GM12878 (cell line): ENCODE data around the gene ZNF827.

ENCODE experiments used
- BACH1 ChIP-seq: fragments of 450-650 bp; IDR thresholded peaks from 2 replicates; pipeline ENCODE4 v1.6.1; 2017; ENCODE audit warnings: mild to moderate bottlenecking, borderline replicate concordance
- CBX3 ChIP-seq: fragments of 200-600 bp; sonication (generic); IDR thresholded peaks from 2 replicates; pipeline ENCODE4 v1.6.1; 2016; ENCODE audit warnings: low read depth, borderline replicate concordance
- CEBPB ChIP-seq, 2 experiments: fragments of 150-350 bp in 1 of 2; IDR thresholded peaks; 2 replicates each; pipeline ENCODE4 v1.6.1; 2012 to 2014; ENCODE audit warnings: low read depth in 2 of 2, low read length in 2 of 2, borderline replicate concordance in 1 of 2, inconsistent platforms in 1 of 2
- HDAC2 ChIP-seq: fragments of 200-600 bp; sonication (generic); IDR thresholded peaks from 2 replicates; pipeline ENCODE4 v1.6.1; 2017
- NR2C2 ChIP-seq: IDR thresholded peaks from 2 replicates; pipeline ENCODE4 v1.6.1; 2011; ENCODE audit warnings: borderline replicate concordance, low read depth; ENCODE audit not compliant: control insufficient read depth, insufficient read length
- POLR2A ChIP-seq: IDR thresholded peaks from 2 replicates; pipeline ENCODE4 v1.6.1; 2011; ENCODE audit warnings: low read depth, mild to moderate bottlenecking, low read length
- POLR2AphosphoS5 ChIP-seq: IDR thresholded peaks from 2 replicates; pipeline ENCODE4 v1.6.1; 2011; ENCODE audit warnings: mild to moderate bottlenecking, low read length, inconsistent platforms
- RAD21 ChIP-seq: IDR thresholded peaks from 2 replicates; pipeline ENCODE4 v1.6.1; 2011; ENCODE audit warnings: mild to moderate bottlenecking, low read depth, low read length, moderate library complexity; ENCODE audit not compliant: insufficient read depth
- RB1 ChIP-seq: fragments of 450-650 bp; formaldehyde crosslinking; IDR thresholded peaks from 2 replicates; pipeline ENCODE4 v1.6.1; 2017; ENCODE audit warnings: mild to moderate bottlenecking, borderline replicate concordance
- TARDBP ChIP-seq: IDR thresholded peaks from 2 replicates; pipeline ENCODE4 v1.6.1; 2016; ENCODE audit warnings: borderline replicate concordance
- TF ChIP-seq, protein P1 (sequence below): IDR thresholded peaks from 2 replicates; pipeline ENCODE4 v1.6.1; 2011; ENCODE audit warnings: borderline replicate concordance, low read depth, mild to moderate bottlenecking, moderate library complexity, mixed read lengths, low read length; ENCODE audit not compliant: insufficient read depth; ENCODE audit errors: extremely low read length
- TF ChIP-seq, protein P2 (sequence below), 3 experiments: IDR thresholded peaks in 2 of 3; conservative IDR thresholded peaks in 1 of 3; 2 replicates each; pipeline ENCODE4 v1.5.1; 2011; ENCODE audit warnings: low read depth in 3 of 3, low read length in 3 of 3, mild to moderate bottlenecking in 3 of 3, control low read depth in 2 of 3, moderate library complexity in 2 of 3, inconsistent platforms in 1 of 3, mixed read lengths in 1 of 3; ENCODE audit not compliant: control insufficient read depth in 2 of 3, insufficient read depth in 1 of 3; ENCODE audit errors: extremely low read depth in 1 of 3
- TF ChIP-seq, protein P3 (sequence below): IDR thresholded peaks from 2 replicates; pipeline ENCODE4 v1.6.1; 2012; ENCODE audit warnings: low read depth, low read length, improper control_type of control experiment

DNA sequence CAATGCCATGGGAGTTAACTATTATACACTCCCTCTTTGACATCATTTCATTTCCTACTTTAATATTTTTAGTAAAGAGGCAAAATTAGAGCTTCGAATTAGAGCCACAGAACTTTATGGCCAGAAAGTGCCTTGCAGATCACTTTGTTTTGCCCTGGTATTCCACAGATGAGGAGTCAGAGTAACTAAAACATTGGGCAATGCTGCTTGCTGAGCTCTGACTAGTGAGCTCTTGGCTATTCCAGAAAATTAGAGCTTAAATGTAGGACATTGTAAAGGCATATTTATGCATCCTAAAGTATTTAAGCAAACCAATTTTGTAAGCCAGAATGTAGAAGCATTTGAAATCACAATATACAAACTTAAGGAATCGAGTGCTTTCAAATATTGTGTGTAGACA is 6.3 kb upstream of the ZNF827 start:
- TF ChIP-seq NR2C2 (no peak), BACH1 (no peak), POLR2A (no peak), POLR2AphosphoS5 (no peak), CBX3 (no peak), HDAC2 (no peak), TARDBP (no peak), CEBPB (IDR thresholded peaks at IDR 0.05; ENCODE audit: borderline replicate concordance in 1 of 2, low read depth in 2 of 2, low read length in 2 of 2) (no peak), RB1 (no peak), RAD21 (no peak)
- TF ChIP-seq, protein P1, sequence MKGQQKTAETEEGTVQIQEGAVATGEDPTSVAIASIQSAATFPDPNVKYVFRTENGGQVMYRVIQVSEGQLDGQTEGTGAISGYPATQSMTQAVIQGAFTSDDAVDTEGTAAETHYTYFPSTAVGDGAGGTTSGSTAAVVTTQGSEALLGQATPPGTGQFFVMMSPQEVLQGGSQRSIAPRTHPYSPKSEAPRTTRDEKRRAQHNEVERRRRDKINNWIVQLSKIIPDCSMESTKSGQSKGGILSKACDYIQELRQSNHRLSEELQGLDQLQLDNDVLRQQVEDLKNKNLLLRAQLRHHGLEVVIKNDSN: no peak
- TF ChIP-seq, protein P2, sequence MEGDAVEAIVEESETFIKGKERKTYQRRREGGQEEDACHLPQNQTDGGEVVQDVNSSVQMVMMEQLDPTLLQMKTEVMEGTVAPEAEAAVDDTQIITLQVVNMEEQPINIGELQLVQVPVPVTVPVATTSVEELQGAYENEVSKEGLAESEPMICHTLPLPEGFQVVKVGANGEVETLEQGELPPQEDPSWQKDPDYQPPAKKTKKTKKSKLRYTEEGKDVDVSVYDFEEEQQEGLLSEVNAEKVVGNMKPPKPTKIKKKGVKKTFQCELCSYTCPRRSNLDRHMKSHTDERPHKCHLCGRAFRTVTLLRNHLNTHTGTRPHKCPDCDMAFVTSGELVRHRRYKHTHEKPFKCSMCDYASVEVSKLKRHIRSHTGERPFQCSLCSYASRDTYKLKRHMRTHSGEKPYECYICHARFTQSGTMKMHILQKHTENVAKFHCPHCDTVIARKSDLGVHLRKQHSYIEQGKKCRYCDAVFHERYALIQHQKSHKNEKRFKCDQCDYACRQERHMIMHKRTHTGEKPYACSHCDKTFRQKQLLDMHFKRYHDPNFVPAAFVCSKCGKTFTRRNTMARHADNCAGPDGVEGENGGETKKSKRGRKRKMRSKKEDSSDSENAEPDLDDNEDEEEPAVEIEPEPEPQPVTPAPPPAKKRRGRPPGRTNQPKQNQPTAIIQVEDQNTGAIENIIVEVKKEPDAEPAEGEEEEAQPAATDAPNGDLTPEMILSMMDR (IDR thresholded peaks at IDR 0.05 in 2 of 3, conservative IDR thresholded peaks at IDR 0.05 in 1 of 3; ENCODE audit: control insufficient read depth in 2 of 3, extremely low read depth in 1 of 3, insufficient read depth in 1 of 3, low read depth in 3 of 3, low read length in 3 of 3): no peak
- TF ChIP-seq, protein P3, sequence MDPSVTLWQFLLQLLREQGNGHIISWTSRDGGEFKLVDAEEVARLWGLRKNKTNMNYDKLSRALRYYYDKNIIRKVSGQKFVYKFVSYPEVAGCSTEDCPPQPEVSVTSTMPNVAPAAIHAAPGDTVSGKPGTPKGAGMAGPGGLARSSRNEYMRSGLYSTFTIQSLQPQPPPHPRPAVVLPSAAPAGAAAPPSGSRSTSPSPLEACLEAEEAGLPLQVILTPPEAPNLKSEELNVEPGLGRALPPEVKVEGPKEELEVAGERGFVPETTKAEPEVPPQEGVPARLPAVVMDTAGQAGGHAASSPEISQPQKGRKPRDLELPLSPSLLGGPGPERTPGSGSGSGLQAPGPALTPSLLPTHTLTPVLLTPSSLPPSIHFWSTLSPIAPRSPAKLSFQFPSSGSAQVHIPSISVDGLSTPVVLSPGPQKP: no peak
